Activated T-cell treated with anti-CD3 and anti-CD28 coated beads, Interleukin-2, amount 50 U/mL, for 72 hours (primary cell): ENCODE results near the gene ITGB1BP2. TPM values are rescaled to one million over a fixed set of nuclear protein-coding genes. Genes with fewer than 3 reads are reported as not detected.
"Not testable (repeated sequence)": the region's sequence is repeated elsewhere in the genome, so short reads cannot be mapped to it uniquely, and the experiment has no call there.

Source experiments
- ATAC-seq, 2 donors: fragments of 150-1000 bp; cut with Tn5 transposase; replicated peaks in 1 of 2; 2 replicates each; pipeline ENCODE4 v1.10.0; 2021; ENCODE audit warnings: moderate library complexity in 2 of 2, mild to moderate bottlenecking in 1 of 2
- DNase-seq, 2 donors: peaks; one replicate each; pipeline ENCODE4 v3.0.0; 2021 to 2022; ENCODE audit warnings: mixed read lengths in 1 of 2
- H3K27ac Mint-ChIP-seq: one replicate; pipeline ENCODE4 v1.8.0; 2022; ENCODE audit warnings: mild to moderate bottlenecking, moderate library complexity, mixed read lengths
- H3K27me3 Mint-ChIP-seq: one replicate; pipeline ENCODE4 v1.8.0; 2022; ENCODE audit warnings: low read depth, mixed read lengths
- H3K36me3 Mint-ChIP-seq, 2 donors: one replicate each; pipeline ENCODE4 v1.8.0; 2022; ENCODE audit warnings: mixed read lengths in 2 of 2, mild to moderate bottlenecking in 1 of 2; ENCODE audit not compliant: insufficient read depth in 2 of 2
- H3K4me1 Mint-ChIP-seq: one replicate; pipeline ENCODE4 v1.8.0; 2022; ENCODE audit warnings: low read depth, mixed read lengths
- H3K4me3 Mint-ChIP-seq, 2 donors: one replicate each; pipeline ENCODE4 v1.8.0; 2022; ENCODE audit warnings: mild to moderate bottlenecking in 2 of 2, mixed read lengths in 2 of 2, moderate library complexity in 2 of 2
- H3K9me3 Mint-ChIP-seq, 2 donors: one replicate each; pipeline ENCODE4 v1.8.0; 2022; ENCODE audit warnings: mixed read lengths in 2 of 2
- total RNA-seq, 2 donors: library from RNA; stranded (reverse); gene quantifications; one replicate each; pipeline ENCODE4 v1.2.3, GENCODE V29; 2022

Gene ITGB1BP2
- total RNA-seq, 2 donors from 2014 or later, result 6.9 to 7.4 TPM

DNA sequence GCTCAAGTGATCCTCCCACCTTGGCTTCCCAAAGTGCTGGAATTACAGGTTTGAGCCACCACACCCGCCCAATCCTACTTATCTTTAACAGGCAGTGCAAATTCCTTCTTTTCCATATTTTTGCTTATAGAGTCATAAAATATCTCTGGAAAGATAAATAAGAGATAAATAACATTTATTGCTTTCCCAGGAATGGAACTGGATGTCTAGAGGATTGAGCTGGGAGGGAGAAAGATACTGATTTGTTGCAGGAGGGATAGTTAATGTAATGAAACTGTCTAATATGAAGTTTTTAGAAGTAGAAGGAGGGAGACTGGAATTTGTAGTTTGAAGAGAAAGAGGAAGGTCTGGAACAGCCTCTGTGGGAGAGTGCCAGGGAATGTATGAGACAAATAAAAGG, 20.2 kb downstream of the ITGB1BP2 start:
- no peak for ATAC-seq
- H3K27ac Mint-ChIP-seq, result no peak overlapping the region
- peaks cover 2 to 9% of the 10 kb centered on the region in 2 donors for H3K36me3 Mint-ChIP-seq
- no peak for DNase-seq
- peaks cover 2% of the 10 kb centered on the region in 2 donors for H3K9me3 Mint-ChIP-seq
- H3K4me3 Mint-ChIP-seq, result no peak overlapping the region
- no peaks in the 10 kb centered on the region for H3K4me1 Mint-ChIP-seq
- no peaks in the 10 kb centered on the region for H3K27me3 Mint-ChIP-seq

DNA sequence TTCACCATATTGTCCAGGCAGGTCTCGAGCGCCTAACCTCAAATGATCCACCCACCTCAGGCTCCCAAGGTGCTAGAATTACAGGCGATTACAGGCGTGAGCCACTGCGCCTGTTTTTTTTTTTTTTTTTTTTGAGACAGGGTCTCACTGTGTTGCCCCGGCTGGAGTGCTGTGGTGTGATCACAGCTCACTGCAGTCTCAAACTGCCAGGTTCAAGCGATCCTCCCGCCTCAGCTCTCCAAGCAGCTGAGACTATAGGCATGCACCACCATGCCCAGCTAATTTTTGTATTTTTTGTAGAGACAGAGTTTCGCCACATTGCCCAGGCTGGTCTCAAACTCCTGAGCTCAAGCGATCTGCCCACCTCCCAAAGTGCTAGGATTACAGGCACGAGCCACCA, 22.9 kb downstream of the ITGB1BP2 start:
- H3K27ac Mint-ChIP-seq, DNase-seq, H3K4me3 Mint-ChIP-seq, H3K9me3 Mint-ChIP-seq, ATAC-seq, H3K27me3 Mint-ChIP-seq, H3K4me1 Mint-ChIP-seq: not testable (repeated sequence)
- peaks cover 3 to 17% of the 10 kb centered on the region in 2 donors for H3K36me3 Mint-ChIP-seq

- Mint-ChIP-seq H3K4me3 (no peak overlapping the region), H3K4me1 (no peaks in the 10 kb centered on the region), H3K27ac (no peak overlapping the region), H3K9me3 (peaks cover 3 to 7% of the 10 kb centered on the region in 2 donors), H3K36me3 (peaks cover 3 to 22% of the 10 kb centered on the region in 2 donors), H3K27me3 (no peaks in the 10 kb centered on the region)
- no peak for ATAC-seq
- no peak for DNase-seq
Measured at GRCh38 chrX:71326394-71326793, 24.8 kb downstream of the ITGB1BP2 start.

DNA sequence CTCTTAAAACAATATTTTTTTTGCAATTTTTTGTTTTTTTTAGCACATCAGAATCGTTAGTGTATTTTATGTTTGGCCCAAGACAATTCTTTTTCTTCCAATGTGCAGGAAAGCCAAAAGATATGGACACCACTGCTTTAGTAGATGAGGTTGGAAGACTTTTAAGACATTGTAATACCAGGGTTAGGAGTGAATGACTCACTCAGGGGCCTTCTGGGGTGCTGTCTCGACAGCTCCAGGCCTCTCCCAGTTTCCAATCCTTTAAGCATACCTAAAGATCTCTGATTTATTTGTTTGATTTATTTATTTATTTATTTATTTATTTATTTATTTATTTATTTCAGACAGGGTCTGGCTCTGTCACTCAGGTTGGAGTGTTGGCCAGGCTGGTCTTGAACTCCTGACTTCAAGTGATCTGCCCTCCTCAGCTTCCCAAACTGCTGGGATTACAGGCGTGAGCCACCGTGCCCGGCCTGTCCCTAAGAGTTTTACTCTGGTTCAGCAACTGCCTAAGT, 47.7 kb downstream of the ITGB1BP2 start:
- not testable (repeated sequence) for H3K4me3 Mint-ChIP-seq, DNase-seq, H3K4me1 Mint-ChIP-seq, ATAC-seq, H3K36me3 Mint-ChIP-seq, H3K9me3 Mint-ChIP-seq, H3K27ac Mint-ChIP-seq, H3K27me3 Mint-ChIP-seq

DNA sequence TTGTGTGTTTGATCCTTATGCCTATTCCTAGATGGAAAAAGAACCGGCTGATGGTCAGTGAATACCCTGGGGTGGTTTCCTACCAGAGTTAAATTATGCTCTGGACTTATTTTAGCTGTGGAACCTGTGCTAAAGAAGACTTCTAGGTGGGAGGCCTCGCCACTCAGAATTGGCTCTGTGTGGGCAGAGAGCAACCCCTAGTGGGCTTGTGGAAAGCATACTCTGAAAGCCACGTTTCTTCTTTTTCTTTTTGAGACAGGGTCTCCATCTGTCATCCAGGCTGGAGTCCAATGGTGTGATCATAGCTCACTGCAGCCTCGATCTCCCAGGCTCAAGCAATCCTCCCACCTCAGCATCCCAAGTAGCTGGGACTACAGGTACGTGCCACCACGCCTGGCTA, 48.3 kb downstream of the ITGB1BP2 start:
- not testable (repeated sequence) for H3K9me3 Mint-ChIP-seq, H3K4me3 Mint-ChIP-seq, DNase-seq

GRCh38 chrX:71352439-71352838, 50.9 kb downstream of the ITGB1BP2 start:
- H3K27me3 Mint-ChIP-seq, H3K36me3 Mint-ChIP-seq, ATAC-seq, H3K9me3 Mint-ChIP-seq, DNase-seq, H3K4me1 Mint-ChIP-seq, H3K4me3 Mint-ChIP-seq, H3K27ac Mint-ChIP-seq: not testable (repeated sequence)

More for the DNA sequence above, 48.3 kb downstream of the ITGB1BP2 start:
- H3K27ac Mint-ChIP-seq, H3K4me1 Mint-ChIP-seq, H3K27me3 Mint-ChIP-seq, H3K36me3 Mint-ChIP-seq: not testable (repeated sequence)
- ATAC-seq, result peak in 1 of 2 donors; percentile 32

Other genes starting within 250 kb of the ITGB1BP2 start
- 10 to 100 TPM; 37.5 to 43.8 TPM for gene SNX12, start 233.4 kb upstream of the ITGB1BP2 start, total RNA-seq
- gene FOXO4, start 205.9 kb upstream of the ITGB1BP2 start, total RNA-seq, result 10 to 100 TPM; 15.1 to 15.3 TPM
- 10 to 100 TPM; 16.4 to 26.0 TPM for gene CXorf65, start 195.0 kb upstream of the ITGB1BP2 start, total RNA-seq
- 100 to 1,000 TPM; 290 to 348 TPM for gene IL2RG, start 190.2 kb upstream of the ITGB1BP2 start, total RNA-seq
- gene MED12, start 183.2 kb upstream of the ITGB1BP2 start, total RNA-seq, result 10 to 100 TPM; 44.1 to 48.6 TPM
- gene NLGN3, start 156.9 kb upstream of the ITGB1BP2 start, total RNA-seq, result 1 to 10 TPM; 2.9 to 3.1 TPM
- gene GJB1, start 78.5 kb upstream of the ITGB1BP2 start, total RNA-seq, result under 1 TPM; 0.28 to 0.31 TPM
- 10 to 100 TPM; 26.9 to 36.1 TPM for gene ZMYM3, start 47.6 kb upstream of the ITGB1BP2 start, total RNA-seq
- 100 to 1,000 TPM; 539 to 564 TPM for gene NONO, start 18.1 kb upstream of the ITGB1BP2 start, total RNA-seq
- gene TAF1, start 64.6 kb downstream of the ITGB1BP2 start, total RNA-seq, result 10 to 100 TPM; 51.5 to 59.3 TPM
- 100 to 1,000 TPM; 702 to 788 TPM for gene OGT, start 231.4 kb downstream of the ITGB1BP2 start, total RNA-seq